Neutrophil (primary cell): ENCODE results near the gene ZNF296.

ENCODE experiments used
- H3K27ac ChIP-seq: fragments of 200-600 bp; sonication (generic); 2 replicates; pipeline ENCODE4 v1.5.1; 2016; ENCODE audit warnings: mild to moderate bottlenecking, moderate library complexity
- H3K27me3 ChIP-seq: fragments of 200-600 bp; sonication (generic); 2 replicates; pipeline ENCODE4 v1.6.0; 2016; ENCODE audit warnings: mild to moderate bottlenecking
- H3K36me3 ChIP-seq: fragments of 200-600 bp; sonication (generic); 2 replicates; pipeline ENCODE4 v1.5.1; 2017
- H3K4me1 ChIP-seq, 2 experiments: fragments of 200-600 bp in 1 of 2; sonication (generic) in 1 of 2; 1 replicate in 1 of 2; 2 replicates in 1 of 2; pipeline versions ENCODE4 v1.5.1 to v1.6.1; 2013 to 2016; ENCODE audit warnings: low read depth in 1 of 2, low read length in 1 of 2, mild to moderate bottlenecking in 1 of 2, moderate library complexity in 1 of 2; ENCODE audit not compliant: control insufficient read depth in 1 of 2, insufficient read depth in 1 of 2
- H3K4me3 ChIP-seq, 2 experiments: fragments of 200-600 bp in 1 of 2; sonication (generic) in 1 of 2; 1 replicate in 1 of 2; 2 replicates in 1 of 2; pipeline ENCODE4 v1.5.1; 2013 to 2016; ENCODE audit warnings: low read depth in 1 of 2, low read length in 1 of 2, mild to moderate bottlenecking in 1 of 2, moderate library complexity in 1 of 2
- H3K9me3 ChIP-seq: fragments of 200-600 bp; sonication (generic); 2 replicates; pipeline ENCODE4 v1.5.1; 2016
- TF ChIP-seq, protein P1 (sequence below): fragments of 200-600 bp; sonication (generic); IDR thresholded peaks from 2 replicates; pipeline ENCODE4 v1.5.1; 2016; ENCODE audit warnings: antibody characterized with exemption

ZNF296 gene

DNA sequence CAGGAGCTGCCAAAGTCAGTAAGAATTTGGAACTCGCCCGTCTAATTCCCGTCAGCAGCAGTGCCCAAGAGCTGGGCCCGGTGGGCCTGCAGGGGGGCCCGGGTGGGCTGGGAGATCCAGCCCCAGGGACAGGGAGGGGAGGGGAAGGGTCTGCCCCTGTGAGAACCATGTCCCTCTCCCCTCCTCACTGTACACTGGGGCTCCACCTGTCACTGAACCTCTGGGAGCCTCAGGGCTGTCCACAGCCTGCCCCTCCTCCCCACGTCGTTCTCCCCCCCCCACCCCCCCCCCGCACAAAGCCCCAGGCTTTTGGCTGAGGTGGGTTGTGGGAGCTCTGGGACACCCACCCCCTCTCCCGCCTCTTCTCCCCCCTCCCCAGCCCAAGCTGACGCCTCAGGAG lies 8.2 kb downstream of the ZNF296 start:
- no peak overlapping the region for H3K4me3 ChIP-seq
- no peaks in the 10 kb centered on the region for H3K4me1 ChIP-seq
- no peak overlapping the region for H3K27ac ChIP-seq
- no peaks in the 10 kb centered on the region for H3K9me3 ChIP-seq
- H3K27me3 ChIP-seq, result no peaks in the 10 kb centered on the region
- TF ChIP-seq, protein P1, sequence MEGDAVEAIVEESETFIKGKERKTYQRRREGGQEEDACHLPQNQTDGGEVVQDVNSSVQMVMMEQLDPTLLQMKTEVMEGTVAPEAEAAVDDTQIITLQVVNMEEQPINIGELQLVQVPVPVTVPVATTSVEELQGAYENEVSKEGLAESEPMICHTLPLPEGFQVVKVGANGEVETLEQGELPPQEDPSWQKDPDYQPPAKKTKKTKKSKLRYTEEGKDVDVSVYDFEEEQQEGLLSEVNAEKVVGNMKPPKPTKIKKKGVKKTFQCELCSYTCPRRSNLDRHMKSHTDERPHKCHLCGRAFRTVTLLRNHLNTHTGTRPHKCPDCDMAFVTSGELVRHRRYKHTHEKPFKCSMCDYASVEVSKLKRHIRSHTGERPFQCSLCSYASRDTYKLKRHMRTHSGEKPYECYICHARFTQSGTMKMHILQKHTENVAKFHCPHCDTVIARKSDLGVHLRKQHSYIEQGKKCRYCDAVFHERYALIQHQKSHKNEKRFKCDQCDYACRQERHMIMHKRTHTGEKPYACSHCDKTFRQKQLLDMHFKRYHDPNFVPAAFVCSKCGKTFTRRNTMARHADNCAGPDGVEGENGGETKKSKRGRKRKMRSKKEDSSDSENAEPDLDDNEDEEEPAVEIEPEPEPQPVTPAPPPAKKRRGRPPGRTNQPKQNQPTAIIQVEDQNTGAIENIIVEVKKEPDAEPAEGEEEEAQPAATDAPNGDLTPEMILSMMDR, result no peak
- H3K36me3 ChIP-seq, result peaks cover 98% of the 10 kb centered on the region

DNA sequence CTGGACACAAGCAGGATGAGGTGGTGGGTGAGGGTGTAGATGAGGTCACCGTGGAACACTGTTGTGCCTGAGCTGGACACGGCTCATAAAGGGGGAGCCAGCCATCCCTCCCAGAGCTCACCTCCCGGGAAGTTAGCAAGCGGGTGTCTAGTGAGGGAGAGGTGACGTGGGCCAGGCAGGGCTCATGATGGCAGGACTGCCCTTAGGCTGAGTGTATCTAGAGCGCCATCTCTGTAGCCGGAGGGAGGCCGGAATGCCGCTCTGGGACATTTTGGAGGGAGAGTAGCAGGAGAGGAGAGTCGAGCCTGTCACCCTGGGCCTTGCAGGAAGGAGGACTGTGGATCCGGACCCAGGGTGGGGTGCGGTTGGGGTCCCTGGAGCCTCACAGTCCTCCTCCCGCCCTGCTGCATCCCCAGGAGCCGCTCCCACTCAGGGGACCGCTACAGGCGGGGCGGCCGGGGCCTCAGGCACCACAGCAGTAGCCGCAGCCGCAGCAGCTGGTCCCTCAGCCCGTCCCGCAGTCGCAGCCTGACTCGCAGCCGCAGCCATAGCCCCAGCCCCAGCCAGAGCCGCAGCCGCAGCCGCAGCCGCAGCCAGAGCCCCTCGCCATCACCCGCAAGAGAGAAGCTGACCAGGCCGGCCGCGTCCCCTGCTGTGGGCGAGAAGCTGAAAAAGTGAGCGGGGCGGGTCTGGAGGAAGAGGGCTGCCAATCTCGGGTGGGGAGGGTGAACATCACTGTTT lies 9.2 kb downstream of the ZNF296 start:
- Histone ChIP-seq H3K27me3 (no peaks in the 10 kb centered on the region), H3K36me3 (peaks cover 98% of the 10 kb centered on the region), H3K4me3 (no peak overlapping the region), H3K4me1 (no peaks in the 10 kb centered on the region), H3K9me3 (no peaks in the 10 kb centered on the region), H3K27ac (no peak overlapping the region)
- TF ChIP-seq, protein P1, result no peak

DNA sequence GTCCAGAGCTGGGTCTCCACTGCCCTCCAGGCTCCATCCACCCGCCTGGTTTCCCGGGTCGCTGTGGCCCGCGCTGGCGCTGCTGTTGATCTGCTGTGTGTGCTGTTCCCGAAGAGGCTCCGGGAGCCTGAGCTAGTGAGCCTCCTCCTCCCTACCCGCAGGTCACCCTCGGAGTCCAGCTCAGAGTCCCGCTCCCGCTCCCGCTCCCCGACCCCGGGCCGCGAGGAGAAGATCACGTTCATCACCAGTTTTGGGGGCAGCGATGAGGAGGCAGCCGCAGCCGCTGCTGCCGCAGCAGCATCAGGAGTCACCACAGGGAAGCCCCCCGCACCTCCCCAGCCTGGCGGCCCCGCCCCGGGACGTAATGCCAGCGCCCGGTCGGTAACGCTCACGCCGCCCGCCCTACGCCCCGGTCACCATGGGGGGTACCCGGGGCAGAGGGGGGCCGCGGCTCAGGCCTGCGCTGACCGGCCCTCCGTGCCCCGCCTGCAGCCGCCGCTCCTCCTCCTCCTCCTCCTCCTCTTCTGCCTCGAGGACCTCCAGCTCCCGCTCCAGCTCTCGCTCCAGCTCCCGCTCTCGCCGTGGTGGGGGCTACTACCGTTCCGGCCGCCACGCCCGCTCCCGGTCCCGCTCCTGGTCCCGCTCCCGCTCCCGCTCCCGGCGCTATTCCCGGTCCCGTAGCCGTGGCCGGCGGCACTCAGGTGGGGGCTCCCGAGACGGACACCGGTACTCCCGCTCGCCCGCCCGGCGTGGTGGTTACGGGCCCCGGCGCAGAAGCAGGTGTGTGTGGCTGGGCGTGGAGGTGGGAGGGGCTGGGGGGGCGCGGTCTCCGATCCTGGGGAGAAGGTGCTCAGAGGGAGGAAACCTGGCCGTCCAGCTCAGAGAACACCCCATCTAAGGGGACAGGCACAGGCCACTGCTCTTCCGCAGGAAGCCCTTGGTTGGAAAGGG lies 12.2 kb downstream of the ZNF296 start:
- H3K4me3 ChIP-seq, result no peak overlapping the region
- H3K9me3 ChIP-seq, result no peaks in the 10 kb centered on the region
- H3K27me3 ChIP-seq, result no peaks in the 10 kb centered on the region
- H3K27ac ChIP-seq, result no peak overlapping the region
- TF ChIP-seq, protein P1, result no peak
- peaks cover 98% of the 10 kb centered on the region for H3K36me3 ChIP-seq
- no peaks in the 10 kb centered on the region for H3K4me1 ChIP-seq

DNA sequence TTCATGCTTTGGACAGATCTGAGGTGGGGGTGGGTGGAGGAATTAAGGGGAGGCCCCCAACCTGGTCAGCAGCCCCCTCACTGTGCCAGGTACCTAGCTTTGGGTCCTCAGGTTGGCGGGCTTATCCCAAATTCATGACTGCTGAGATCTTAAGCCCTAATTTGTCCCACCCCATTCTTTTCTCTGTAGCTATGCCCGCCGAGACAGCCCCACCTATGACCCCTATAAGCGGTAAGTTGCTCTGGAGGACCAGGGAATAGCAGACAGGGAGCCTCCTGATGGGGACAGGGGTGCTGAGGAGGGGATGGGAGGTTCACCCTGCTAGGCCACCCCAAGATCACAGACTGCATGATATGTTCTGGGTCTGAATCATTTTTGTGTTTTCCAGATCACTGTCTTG lies 14.3 kb downstream of the ZNF296 start:
- H3K36me3 ChIP-seq, result peaks cover 98% of the 10 kb centered on the region
- no peak overlapping the region for H3K4me3 ChIP-seq

DNA sequence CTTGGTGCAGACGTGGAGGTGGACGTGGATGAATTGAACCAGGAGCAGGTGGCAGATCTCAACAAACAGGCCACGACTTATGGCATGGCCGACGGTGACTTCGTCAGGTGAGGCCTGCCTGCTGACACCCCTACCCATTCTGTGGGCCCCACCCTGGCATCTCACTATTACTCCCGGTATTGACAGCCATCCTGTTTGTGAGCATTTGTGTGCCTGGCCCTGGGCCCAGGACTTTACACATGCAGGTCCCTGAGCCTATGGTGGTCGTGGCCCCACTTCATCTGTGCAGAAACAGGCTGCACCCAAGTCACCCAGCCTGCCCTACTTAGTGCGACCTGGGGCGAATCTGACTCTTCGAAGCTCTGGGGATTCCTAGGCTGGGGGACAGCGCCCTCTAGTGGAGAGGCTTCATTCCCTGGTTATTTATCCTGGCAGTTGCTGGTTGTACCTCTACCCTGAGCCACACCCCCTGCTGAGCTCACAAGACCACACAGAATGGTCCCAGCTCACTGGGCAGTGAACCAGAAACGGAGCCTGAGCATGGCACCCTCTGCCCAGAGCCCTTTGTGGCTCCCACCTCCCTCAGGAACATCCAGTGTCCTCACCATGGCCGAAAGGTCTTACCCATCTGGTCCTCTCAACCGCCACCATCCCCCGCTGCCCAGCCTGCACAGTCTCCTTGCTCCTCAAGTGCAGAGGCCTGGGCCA lies 16.9 kb downstream of the ZNF296 start:
- no peaks in the 10 kb centered on the region for H3K27me3 ChIP-seq
- H3K27ac ChIP-seq, result no peak overlapping the region
- H3K9me3 ChIP-seq, result no peaks in the 10 kb centered on the region
- H3K4me1 ChIP-seq, result no peaks in the 10 kb centered on the region
- TF ChIP-seq, protein P1, result peak; percentile 77
- peaks cover 98% of the 10 kb centered on the region for H3K36me3 ChIP-seq
- H3K4me3 ChIP-seq, result no peak overlapping the region

More for the DNA sequence above, 14.3 kb downstream of the ZNF296 start:
- Histone ChIP-seq H3K4me1 (no peaks in the 10 kb centered on the region), H3K27me3 (no peaks in the 10 kb centered on the region), H3K27ac (no peak overlapping the region), H3K9me3 (no peaks in the 10 kb centered on the region)
- TF ChIP-seq, protein P1, result no peak
